HG03135 (cell line): Measurements from ENCODE around the gene BTRC.
"Not testable (repeated sequence)": the region's sequence is repeated elsewhere in the genome, so short reads cannot be mapped to it uniquely, and the experiment has no call there.

Experiments used
- ATAC-seq: cut with Tn5 transposase; IDR thresholded peaks from one replicate; pipeline ENCODE4 v1.9.1; 2021; ENCODE audit warnings: mild to moderate bottlenecking, moderate library complexity; ENCODE audit not compliant: unreplicated experiment

Gene BTRC

GRCh38 chr10:101341438-101341837 is 12.5 kb upstream of the BTRC start:
- no peak for ATAC-seq

DNA sequence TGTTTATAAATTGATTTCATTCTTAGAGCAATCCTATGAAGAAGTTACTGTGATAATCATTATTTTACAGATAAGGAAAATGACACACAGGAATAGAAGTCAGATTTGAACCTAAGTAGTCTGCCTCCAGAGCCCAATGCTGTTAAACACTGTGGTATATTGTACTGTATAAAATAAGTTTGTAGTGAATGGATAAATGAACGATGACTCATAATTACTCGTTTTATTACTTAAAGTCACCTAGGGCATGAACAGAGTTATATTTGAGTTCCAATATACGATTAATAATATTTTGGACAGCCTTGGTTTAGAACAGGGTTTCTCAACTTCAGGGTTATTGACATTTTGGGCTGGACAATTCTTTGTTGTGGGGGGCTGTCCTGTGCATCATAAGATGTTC is 7.8 kb upstream of the BTRC start:
- no peak for ATAC-seq

DNA sequence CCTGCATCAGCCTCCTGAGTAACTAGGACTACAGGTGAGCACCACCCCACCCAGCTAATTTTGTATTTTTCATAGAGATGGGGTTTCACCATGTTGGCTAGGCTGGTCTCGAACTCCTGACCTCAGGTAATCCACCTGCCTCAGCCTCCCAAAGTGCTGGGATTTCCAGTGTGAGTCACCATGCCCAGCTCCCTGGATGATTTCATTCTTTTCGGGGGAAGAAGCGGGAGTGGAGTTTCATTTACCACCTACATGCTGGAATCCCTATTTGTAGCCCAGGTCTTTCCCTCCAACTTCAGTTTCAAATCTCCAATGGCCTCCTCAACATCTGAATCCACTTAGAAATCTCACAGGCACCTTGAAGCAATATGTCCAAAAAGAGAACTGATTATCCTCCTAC is 2.9 kb upstream of the BTRC start:
- ATAC-seq, result no peak

DNA sequence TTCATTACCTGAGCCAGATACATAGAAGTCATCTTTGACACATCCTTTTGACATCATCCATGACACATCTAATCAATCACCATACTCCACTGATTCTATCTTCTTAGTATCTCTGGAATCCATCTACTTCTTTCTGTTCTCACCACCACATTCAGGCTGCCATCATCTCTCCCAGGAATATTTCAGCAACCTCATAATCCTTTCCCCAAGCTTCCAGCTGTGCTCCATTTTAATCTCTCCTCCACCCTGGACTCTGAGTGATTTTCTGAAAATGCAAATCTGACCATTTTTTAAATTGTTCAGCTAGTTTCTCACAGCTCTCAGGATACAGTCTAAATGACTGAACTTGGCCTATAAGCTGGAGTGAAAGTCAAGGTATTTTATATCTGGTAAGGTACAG is 2.5 kb upstream of the BTRC start:
- ATAC-seq, result no peak

GRCh38 chr10:101352857-101353256 is 1.1 kb upstream of the BTRC start:
- ATAC-seq, result not testable (repeated sequence)

- ATAC-seq, result no peak
These were observed 535 bp downstream of the BTRC start for GRCh38 chr10:101354328-101355071.

DNA sequence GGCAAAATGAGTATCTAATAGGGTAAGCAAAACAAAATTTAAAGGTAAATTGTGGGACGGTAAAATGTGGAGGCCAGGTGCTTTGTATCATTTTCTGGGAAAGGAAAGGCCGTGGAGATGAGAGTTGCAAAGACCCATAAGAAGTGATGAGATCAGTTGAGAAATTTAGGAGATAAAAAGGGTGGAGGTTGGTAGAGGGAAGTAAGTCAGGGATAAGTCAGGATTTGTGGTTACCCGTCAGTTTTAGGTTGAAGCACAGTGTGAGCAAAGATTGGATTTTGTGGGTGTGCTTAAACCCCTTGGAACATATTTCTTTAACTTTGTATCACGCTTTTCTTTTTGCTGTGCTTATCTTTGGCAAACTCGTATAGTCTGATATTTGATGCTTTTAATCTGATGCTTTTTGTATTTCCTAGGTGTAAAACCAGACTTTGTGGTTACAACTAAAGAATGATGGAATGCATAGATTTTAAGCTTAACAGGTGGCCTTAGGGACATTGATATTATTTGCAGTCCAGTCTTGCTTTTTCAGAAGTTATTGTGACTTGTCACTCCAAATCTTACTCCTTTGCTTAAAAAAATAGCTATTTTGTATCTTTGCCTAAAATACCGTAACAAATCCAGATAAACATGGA is 1.2 kb downstream of the BTRC start:
- no peak for ATAC-seq

DNA sequence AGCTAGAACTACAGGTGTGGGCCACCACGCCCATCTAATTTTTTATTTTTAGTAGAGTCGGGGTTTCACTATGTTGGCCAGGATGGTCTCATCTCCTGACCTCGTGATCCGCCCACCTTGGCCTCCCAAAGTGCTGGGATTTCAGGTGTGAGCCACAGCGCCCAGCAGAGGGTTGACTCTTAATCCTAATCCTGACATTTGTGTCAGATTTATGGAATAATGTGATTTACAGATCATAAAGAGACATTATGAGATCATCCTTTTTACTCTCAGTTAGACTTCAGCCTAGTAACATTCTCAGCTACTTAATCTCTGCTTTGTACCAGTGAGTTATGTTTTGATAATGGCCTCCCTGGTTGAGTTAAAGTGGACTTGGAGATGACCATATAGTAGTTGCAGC is 2.2 kb downstream of the BTRC start:
- ATAC-seq, result no peak

DNA sequence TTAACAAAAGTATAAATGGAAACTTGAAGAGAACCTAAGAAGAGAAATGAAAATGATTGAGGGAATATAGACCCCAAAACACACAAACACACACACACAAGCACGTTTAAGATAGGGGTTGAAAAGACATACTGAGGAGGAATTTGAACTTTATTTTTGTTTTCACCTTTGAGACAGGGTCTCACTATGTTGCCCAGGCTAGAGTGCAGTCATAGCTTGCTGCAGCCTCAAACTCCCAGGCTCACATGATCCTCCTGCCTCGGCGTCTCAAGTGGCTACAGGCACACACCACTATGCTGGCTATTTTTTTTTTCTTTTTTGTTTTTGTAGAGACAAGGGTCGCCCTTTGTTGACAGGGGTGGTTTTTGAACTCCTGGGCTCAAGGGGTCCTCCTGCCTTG is 4.0 kb downstream of the BTRC start:
- ATAC-seq, result no peak

- ATAC-seq, result no peak
These were observed 4.8 kb downstream of the BTRC start for GRCh38 chr10:101358706-101359300.

DNA sequence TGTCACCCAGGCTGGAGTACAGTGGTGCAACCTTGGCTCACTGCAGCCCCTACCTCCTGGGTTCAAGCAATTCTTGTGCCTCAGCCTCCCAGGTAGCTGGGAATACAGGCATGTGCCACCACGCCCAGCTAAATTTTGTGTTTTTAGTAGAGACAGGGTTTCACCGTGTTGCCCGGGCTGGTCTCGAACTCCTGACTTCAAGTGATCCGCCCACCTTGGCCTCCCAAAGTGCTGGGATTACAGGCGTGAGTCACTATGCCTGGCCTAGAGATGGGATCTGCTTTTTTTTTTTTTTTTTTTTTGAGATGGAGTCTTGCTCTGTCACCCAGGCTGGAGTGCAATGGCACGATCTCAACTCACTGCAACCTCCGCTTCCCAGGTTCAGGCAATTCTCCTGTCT is 6.1 kb downstream of the BTRC start:
- ATAC-seq, result not testable (repeated sequence)

GRCh38 chr10:101360841-101361240 is 6.9 kb downstream of the BTRC start:
- not testable (repeated sequence) for ATAC-seq

DNA sequence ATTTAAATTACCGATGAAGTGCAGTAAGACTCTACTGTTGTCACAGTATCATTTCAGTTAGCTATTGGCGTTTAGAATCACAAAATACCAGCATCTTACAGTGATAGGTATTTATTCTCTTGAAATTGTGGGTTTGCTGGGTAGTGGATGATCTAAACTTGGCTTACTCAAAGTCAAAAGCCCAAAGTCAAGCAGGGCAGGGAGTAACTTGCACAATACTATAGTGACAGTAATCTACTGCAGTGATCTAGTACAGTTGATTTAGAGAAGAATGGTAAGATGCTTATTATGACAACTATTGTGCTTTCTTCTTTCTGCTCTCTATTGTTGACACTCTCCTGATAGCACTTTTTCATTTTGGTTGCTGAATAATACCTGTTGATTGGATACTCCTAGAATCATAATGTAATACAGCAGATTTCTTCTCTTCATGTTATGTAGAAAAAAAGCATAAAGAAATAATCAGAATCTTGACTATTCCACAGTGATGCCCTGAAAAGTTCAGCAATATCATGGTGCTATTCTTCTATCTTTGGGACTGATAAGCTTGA is 10.0 kb downstream of the BTRC start:
- no peak for ATAC-seq

GRCh38 chr10:101364721-101365120 is 10.8 kb downstream of the BTRC start:
- no peak for ATAC-seq

GRCh38 chr10:101367569-101368453 is 13.8 kb downstream of the BTRC start:
- ATAC-seq, result no peak

DNA sequence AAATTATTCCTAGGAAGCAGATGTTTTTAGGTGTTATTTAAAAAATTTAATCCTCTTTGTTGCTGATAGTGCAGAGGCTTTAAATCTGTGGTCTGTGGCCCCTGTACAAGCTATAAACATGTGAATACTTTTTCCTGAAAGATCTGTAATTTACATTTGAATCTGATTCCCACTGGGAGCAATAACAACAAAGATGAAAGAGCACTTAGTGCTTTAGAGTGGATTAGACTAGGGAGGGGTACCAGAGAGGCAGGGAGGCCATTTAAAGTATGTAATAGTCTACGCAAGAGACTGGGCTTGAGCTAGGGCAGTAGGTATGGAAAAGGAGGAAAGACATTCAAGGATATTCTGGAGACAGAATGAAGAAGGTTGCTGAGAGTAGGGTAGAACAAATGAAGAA is 19.1 kb downstream of the BTRC start:
- no peak for ATAC-seq

GRCh38 chr10:101373993-101374392 is 20.0 kb downstream of the BTRC start:
- ATAC-seq, result not testable (repeated sequence)

- ATAC-seq, result no peak
These were observed 21.1 kb downstream of the BTRC start for GRCh38 chr10:101375076-101375475.

DNA sequence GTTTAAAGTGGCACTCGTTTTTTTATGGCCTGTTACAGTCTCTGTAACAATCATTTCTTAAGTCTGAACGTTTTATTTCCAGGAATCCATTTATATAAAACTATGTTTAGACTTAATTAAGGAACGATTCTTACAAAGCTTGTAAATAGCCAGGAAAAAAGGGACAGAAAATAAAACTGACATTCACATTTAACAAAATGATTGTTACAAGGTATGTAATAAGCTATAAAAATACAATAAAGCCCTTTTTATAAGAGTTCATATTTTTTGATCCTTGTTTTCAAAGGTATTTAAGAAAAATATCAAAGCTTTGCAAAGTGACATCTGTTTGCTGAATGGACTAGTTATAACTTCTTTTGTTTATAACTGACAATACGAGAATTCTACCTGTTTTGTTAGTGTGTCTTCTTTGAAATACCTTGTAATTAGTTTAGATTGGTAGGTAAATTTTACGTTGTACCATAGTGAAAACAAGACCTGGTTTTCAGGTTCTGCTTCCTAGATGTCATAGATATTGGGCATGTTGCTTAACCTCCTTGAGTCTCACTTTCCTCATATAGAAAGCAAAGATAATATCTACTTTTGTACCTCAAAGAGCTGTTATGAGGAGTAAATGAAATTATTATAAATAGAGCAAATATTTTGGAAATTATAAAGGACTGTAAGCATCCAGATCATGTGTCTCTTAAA is 25.8 kb downstream of the BTRC start:
- no peak for ATAC-seq

GRCh38 chr10:101380353-101381017 is 26.5 kb downstream of the BTRC start:
- no peak for ATAC-seq
